ENCODE results near the gene BTBD2. TPM values are rescaled to one million over a fixed set of nuclear protein-coding genes. Genes with fewer than 3 reads are reported as not detected.

BTBD2 gene
- total and polyA plus RNA-seq, 4 experiments from 2014 or later, result 2.8 to 59.4 (median 29.4) TPM

DNA sequence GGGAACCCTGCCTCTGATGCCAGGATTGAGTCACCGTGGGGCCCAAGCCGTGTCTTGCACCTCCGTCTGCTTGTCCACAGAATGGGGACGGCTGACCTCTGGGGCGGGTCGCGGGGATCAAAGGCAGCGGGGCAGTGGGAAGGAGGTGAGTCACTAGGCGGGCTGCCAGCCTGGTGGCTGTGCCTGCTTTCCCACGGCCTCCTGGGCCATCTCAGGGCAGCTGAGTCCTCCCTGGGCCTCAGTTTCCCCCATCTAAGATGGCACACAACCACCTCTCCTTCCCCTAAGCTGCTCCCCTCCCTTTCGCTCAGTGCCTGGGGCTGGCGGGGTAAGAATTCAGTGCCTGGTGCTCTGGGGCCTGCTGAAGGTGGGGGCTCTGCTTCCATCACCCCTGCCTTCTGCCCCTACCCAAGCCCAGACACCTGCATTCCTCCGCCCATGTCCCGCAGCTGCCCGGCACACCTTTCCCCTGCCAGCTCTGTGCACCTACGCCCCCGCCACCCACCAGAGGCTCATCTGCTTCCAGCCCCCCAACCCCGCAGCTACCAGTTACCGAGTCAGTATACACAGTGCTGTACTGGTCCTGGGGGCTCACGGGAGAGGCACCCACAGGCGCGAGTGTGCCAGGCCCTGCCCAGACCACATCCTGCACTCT lies 32.1 kb upstream of the BTBD2 start:
- no peaks in the 10 kb centered on the region for H3K27me3 ChIP-seq (ENCODE audit: insufficient read depth, low read length)
- ChIA-PET POLR2A (ENCODE audit: partially characterized antibody) (interaction anchor here (0.5 to 6.5 kb wide), 13 partner anchors 8 to 177 kb away, joined by 3 to 124 read pairs (median 11); partner anchors contain the start of gene MOB3A), CTCF (ENCODE audit: partially characterized antibody) (interaction anchor here (0.5 to 0.6 kb wide), 2 partner anchors 19 to 36 kb away, joined by 3 read pairs; no protein-coding TSS in a partner anchor)
- H3K4me3 ChIP-seq (ENCODE audit: low read length in 2 of 2), result peak overlapping the region in 1 of 2 donors; percentile 22
- Mint-ChIP-seq H3K27me3 (no peaks in the 10 kb centered on the region), H3K27ac (peak overlapping the region; percentile 48 to 84 (median 62)), H3K9me3 (peaks cover 0 to 9% (median 0%) of the 10 kb centered on the region in 8 donors), H3K4me1 (peaks cover 18 to 75% (median 42%) of the 10 kb centered on the region in 4 donors), H3K36me3 (peaks cover 0 to 33% of the 10 kb centered on the region in 2 donors), H3K4me3 (peak overlapping the region in 6 of 8 donors; percentile 24 to 73 (median 40))
- peak in 1 of 5 donors; percentile 57 for DNase-seq
- peaks cover 33% of the 10 kb centered on the region for H3K36me3 ChIP-seq (ENCODE audit: insufficient read depth, low read length)
- peaks cover 82% of the 10 kb centered on the region for H3K4me1 ChIP-seq (ENCODE audit: insufficient read depth, low read length)
- intact Hi-C loops (cut with micrococcal nuclease), result no loop called here
- H3K9me3 ChIP-seq (ENCODE audit: control insufficient read depth in 1 of 2, low read length in 2 of 2), result no peaks in the 10 kb centered on the region
- peak overlapping the region; percentile 89 for H3K27ac ChIP-seq (ENCODE audit: low read depth, low read length)

DNA sequence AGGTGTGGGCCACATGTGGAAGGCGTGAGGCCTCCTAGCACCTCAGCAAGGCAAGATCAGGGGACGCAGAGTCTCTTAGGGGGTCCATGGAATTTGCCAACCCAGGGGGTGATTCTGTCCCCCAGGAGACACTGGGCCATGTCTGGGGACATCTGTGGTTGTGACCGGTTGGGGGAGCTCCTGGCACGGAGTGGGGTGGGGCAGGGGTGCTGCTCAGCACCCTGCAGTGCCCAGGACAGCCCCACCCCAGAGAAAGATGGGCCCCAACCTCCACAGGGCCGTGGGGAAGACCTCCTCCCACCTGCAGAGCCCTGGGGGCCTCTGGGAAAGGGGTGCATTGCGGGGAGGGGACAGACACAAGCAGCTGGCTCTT lies 31.5 kb upstream of the BTBD2 start:
- Histone ChIP-seq H3K36me3 (ENCODE audit: insufficient read depth, low read length) (peaks cover 37% of the 10 kb centered on the region), H3K4me3 (ENCODE audit: low read length in 2 of 2) (no peak overlapping the region), H3K27me3 (ENCODE audit: insufficient read depth, low read length) (no peaks in the 10 kb centered on the region), H3K27ac (ENCODE audit: low read depth, low read length) (peak overlapping the region; percentile 89), H3K9me3 (ENCODE audit: control insufficient read depth in 1 of 2, low read length in 2 of 2) (no peaks in the 10 kb centered on the region), H3K4me1 (ENCODE audit: insufficient read depth, low read length) (peaks cover 81% of the 10 kb centered on the region)
- H3K27ac Mint-ChIP-seq, result peak overlapping the region; percentile 36 to 86 (median 72)
- H3K4me1 Mint-ChIP-seq, result peaks cover 15 to 74% (median 41%) of the 10 kb centered on the region in 4 donors
- no peaks in the 10 kb centered on the region for H3K27me3 Mint-ChIP-seq
- DNase-seq, result peak in 1 of 5 donors; percentile 36
- intact Hi-C loops (cut with micrococcal nuclease), result no loop called here
- ChIA-PET POLR2A (ENCODE audit: partially characterized antibody) (interaction anchor here (0.5 to 6.5 kb wide), 11 partner anchors 7 to 176 kb away, joined by 3 to 124 read pairs (median 11); partner anchors contain the start of gene MOB3A), CTCF (ENCODE audit: partially characterized antibody) (interaction anchor here (0.6 kb wide), 1 partner anchor 37 kb away, joined by 3 read pairs; no protein-coding TSS in a partner anchor)
- peaks cover 0 to 9% (median 0%) of the 10 kb centered on the region in 8 donors for H3K9me3 Mint-ChIP-seq
- peaks cover 0 to 34% of the 10 kb centered on the region in 2 donors for H3K36me3 Mint-ChIP-seq
- peak overlapping the region in 2 of 8 donors; percentile 35 to 40 for H3K4me3 Mint-ChIP-seq

DNA sequence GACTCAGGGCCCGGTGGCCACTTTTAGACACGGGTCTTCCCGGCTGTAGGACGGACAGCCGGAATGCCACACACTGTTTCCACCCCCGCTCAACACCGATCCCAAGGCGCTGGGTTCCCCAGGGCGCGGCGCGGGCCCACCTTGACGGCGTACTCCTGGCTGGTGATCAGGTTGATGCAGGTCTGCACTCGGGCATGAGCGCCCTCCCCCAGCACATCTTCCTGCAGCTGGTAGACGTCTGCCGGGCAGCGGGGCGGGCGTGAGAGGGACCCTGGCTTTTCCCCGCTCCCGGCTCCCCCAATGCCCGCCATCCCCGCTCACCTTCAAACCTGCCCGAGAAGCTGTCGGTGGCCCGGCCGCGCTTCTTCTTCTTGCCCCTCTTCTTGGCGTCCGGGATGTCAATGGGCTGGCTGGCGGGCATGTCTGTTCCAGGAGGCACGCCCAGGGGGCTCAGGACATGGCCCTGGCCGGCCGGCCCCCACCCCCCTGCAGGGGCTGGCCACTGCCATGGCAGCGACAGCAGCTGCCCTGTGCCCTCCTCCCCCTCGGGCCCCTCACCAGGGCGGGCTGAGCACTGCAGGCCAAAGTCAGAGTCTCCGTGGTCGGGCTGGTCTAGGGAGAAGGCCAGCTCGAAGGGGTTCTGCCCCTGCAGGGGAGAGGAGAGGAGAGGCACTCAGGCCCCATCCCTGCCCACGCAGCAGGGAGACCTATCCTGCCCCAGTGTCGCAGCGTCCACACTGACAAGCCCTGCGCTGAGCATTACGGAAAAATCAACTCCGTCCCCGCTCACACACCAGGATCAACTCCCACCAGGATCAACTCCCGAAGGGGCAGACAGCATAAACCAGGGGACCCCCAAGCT lies 30.8 kb upstream of the BTBD2 start:
- Histone ChIP-seq H3K36me3 (ENCODE audit: insufficient read depth, low read length) (peaks cover 38% of the 10 kb centered on the region), H3K27ac (ENCODE audit: low read depth, low read length) (peak overlapping the region; percentile 89), H3K4me1 (ENCODE audit: insufficient read depth, low read length) (peaks cover 78% of the 10 kb centered on the region), H3K9me3 (ENCODE audit: control insufficient read depth in 1 of 2, low read length in 2 of 2) (no peaks in the 10 kb centered on the region), H3K27me3 (ENCODE audit: insufficient read depth, low read length) (no peaks in the 10 kb centered on the region), H3K4me3 (ENCODE audit: low read length in 2 of 2) (no peak overlapping the region)
- peak overlapping the region in 6 of 7 donors; percentile 42 to 92 (median 64) for H3K27ac Mint-ChIP-seq
- no peak for DNase-seq
- H3K4me1 Mint-ChIP-seq, result peaks cover 11 to 70% (median 40%) of the 10 kb centered on the region in 4 donors
- intact Hi-C loops (cut with micrococcal nuclease), result no loop called here
- peaks cover 0 to 35% of the 10 kb centered on the region in 2 donors for H3K36me3 Mint-ChIP-seq
- ChIA-PET CTCF (ENCODE audit: partially characterized antibody) (interaction anchor here (1.0 kb wide), 1 partner anchor 28 kb away, joined by 3 read pairs; no protein-coding TSS in a partner anchor), POLR2A (ENCODE audit: partially characterized antibody) (interaction anchor here (0.7 to 6.5 kb wide), 9 partner anchors 6 to 49 kb away, joined by 3 to 124 read pairs (median 6); partner anchors contain the start of gene MOB3A)
- no peaks in the 10 kb centered on the region for H3K27me3 Mint-ChIP-seq
- H3K4me3 Mint-ChIP-seq, result no peak overlapping the region
- H3K9me3 Mint-ChIP-seq, result peaks cover 0 to 9% (median 0%) of the 10 kb centered on the region in 8 donors

DNA sequence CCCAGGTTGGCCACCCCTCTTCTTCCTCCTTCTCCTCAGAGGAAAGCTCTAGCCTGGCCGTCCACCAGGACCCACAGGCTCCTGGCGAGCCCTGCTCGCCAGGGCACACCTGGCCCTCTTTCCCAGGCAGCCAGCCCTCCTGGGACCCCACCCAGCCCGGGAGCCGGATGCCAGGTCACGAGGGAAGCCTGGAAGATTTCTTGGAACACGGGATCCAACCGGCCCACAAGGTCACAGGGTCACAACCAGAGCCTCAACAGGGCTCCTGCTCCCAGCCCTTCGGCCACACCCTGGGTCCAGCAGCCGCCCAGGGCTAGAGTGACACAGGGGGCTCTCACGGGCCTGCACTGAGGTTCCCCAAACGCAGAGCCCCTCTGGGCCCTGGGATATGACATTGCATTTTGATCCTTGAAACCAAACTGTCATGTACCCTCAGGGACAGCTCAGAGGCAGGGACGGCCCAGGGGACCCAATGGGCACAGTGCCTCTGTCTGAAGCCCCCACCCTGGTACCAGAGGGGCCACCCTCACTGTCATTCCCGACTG lies 30.1 kb upstream of the BTBD2 start:
- peaks cover 11 to 75% (median 43%) of the 10 kb centered on the region in 4 donors for H3K4me1 Mint-ChIP-seq
- peaks cover 0 to 9% (median 0%) of the 10 kb centered on the region in 8 donors for H3K9me3 Mint-ChIP-seq
- Histone ChIP-seq H3K27me3 (ENCODE audit: insufficient read depth, low read length) (no peaks in the 10 kb centered on the region), H3K36me3 (ENCODE audit: insufficient read depth, low read length) (peaks cover 45% of the 10 kb centered on the region), H3K4me3 (ENCODE audit: low read length in 2 of 2) (no peak overlapping the region), H3K4me1 (ENCODE audit: insufficient read depth, low read length) (peaks cover 85% of the 10 kb centered on the region), H3K27ac (ENCODE audit: low read depth, low read length) (peak overlapping the region; percentile 54), H3K9me3 (ENCODE audit: control insufficient read depth in 1 of 2, low read length in 2 of 2) (no peaks in the 10 kb centered on the region)
- H3K27me3 Mint-ChIP-seq, result no peaks in the 10 kb centered on the region
- peaks cover 0 to 40% of the 10 kb centered on the region in 2 donors for H3K36me3 Mint-ChIP-seq
- ChIA-PET POLR2A (ENCODE audit: partially characterized antibody) (interaction anchor here (0.8 to 2.5 kb wide), 3 partner anchors 11 to 50 kb away, joined by 3 to 12 read pairs (median 4); partner anchors contain the start of gene MOB3A), CTCF (ENCODE audit: partially characterized antibody) (interaction anchor here (1.0 kb wide), 1 partner anchor 27 kb away, joined by 3 read pairs; no protein-coding TSS in a partner anchor)
- no peak overlapping the region for H3K4me3 Mint-ChIP-seq
- peak overlapping the region in 3 of 7 donors; percentile 22 to 92 (median 92) for H3K27ac Mint-ChIP-seq
- intact Hi-C loops (cut with micrococcal nuclease), result no loop called here
- DNase-seq, result no peak

DNA sequence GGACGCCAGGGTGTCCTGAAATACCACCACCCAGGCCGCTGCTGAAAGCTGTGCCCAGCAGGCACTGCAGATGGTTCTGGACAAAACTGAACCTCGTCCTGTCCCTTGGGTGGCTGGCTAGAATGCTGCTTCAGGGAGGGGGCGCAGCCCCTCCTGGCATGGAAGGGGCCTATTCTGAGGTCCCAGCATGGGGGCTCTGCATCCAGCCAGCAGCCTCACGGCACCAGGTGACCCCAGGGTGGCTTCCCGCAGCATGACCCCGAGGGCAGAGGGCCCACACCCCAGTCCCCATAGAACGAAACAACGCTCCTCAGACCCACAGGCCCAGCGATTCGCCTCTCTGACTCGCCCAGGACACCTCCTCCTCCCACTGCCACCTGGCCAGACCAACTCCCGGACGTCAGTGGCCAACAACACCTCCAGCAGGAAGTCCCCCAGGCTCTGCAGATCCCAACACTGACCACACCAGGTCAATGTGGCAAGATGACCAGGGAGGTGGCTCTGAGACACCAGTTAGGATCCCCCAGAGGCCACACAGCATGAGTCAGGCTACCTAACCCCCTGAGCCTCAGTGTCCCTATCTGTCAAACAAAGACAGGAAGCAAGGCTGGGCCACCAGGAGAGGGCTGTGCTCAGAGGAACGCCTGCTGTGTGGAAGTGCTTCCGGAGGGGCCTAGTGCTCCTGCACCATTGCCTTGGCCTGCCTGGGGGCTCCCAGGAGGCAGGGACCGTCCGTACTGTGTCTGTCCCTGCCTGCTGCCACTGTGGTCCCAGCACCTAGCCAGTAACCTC lies 29.4 kb upstream of the BTBD2 start:
- Mint-ChIP-seq H3K36me3 (peaks cover 0 to 43% of the 10 kb centered on the region in 2 donors), H3K4me1 (peaks cover 11 to 74% (median 42%) of the 10 kb centered on the region in 4 donors), H3K27me3 (no peaks in the 10 kb centered on the region), H3K4me3 (peak overlapping the region in 2 of 8 donors; percentile 13 to 59), H3K27ac (peak overlapping the region; percentile 22 to 97 (median 82)), H3K9me3 (peaks cover 0 to 6% (median 0%) of the 10 kb centered on the region in 8 donors)
- no peak for DNase-seq
- intact Hi-C loops (cut with micrococcal nuclease), result loop anchor here (5.0 kb wide), 1 partner anchor 107 kb away; the partner anchor contains the start of gene AP3D1
- ChIA-PET POLR2A (ENCODE audit: partially characterized antibody) (interaction anchor here (0.7 to 4.7 kb wide), 6 partner anchors 12 to 229 kb away, joined by 3 to 34 read pairs (median 13); partner anchors contain the start of gene MOB3A), CTCF (ENCODE audit: partially characterized antibody) (interaction anchor here (1.0 kb wide), 1 partner anchor 26 kb away, joined by 3 read pairs; no protein-coding TSS in a partner anchor)
- H3K27me3 ChIP-seq (ENCODE audit: insufficient read depth, low read length), result no peaks in the 10 kb centered on the region
- peaks cover 89% of the 10 kb centered on the region for H3K4me1 ChIP-seq (ENCODE audit: insufficient read depth, low read length)
- peaks cover 52% of the 10 kb centered on the region for H3K36me3 ChIP-seq (ENCODE audit: insufficient read depth, low read length)
- no peak overlapping the region for H3K4me3 ChIP-seq (ENCODE audit: low read length in 2 of 2)
- H3K27ac ChIP-seq (ENCODE audit: low read depth, low read length), result peak overlapping the region; percentile 54
- no peaks in the 10 kb centered on the region for H3K9me3 ChIP-seq (ENCODE audit: control insufficient read depth in 1 of 2, low read length in 2 of 2)
